Loucy (cell line): ENCODE measurements around the gene ZDHHC11.
"Not testable (repeated sequence)": the region's sequence is repeated elsewhere in the genome, so short reads cannot be mapped to it uniquely, and the experiment has no call there.

Experiments used
- H2AFZ ChIP-seq: fragments of 200-600 bp; sonication (generic); 2 replicates; pipeline ENCODE4 v1.6.0; 2016; ENCODE audit warnings: antibody characterized with exemption, mild to moderate bottlenecking, low read length, moderate library complexity
- H3F3A ChIP-seq: fragments of 200-600 bp; 2 replicates; pipeline ENCODE4 v1.6.0; 2016; ENCODE audit warnings: antibody characterized with exemption, low read depth, mild to moderate bottlenecking
- H3K27me3 ChIP-seq: fragments of 200-600 bp; sonication (generic); 2 replicates; pipeline ENCODE4 v1.6.1; 2014; ENCODE audit warnings: low read length, mild to moderate bottlenecking; ENCODE audit not compliant: insufficient read depth, poor library complexity, severe bottlenecking
- H3K36me3 ChIP-seq: fragments of 200-600 bp; sonication (generic); 2 replicates; pipeline ENCODE4 v1.6.1; 2016; ENCODE audit warnings: low read length; ENCODE audit not compliant: insufficient read depth
- H3K4me1 ChIP-seq: fragments of 200-600 bp; sonication (generic); 2 replicates; pipeline ENCODE4 v1.5.1; 2014; ENCODE audit warnings: low read length, mild to moderate bottlenecking; ENCODE audit not compliant: insufficient read depth, poor library complexity, severe bottlenecking
- H3K4me2 ChIP-seq: fragments of 200-600 bp; sonication (generic); 2 replicates; pipeline ENCODE4 v1.6.0; 2014; ENCODE audit warnings: antibody characterized with exemption, low read length, low read depth, mild to moderate bottlenecking; ENCODE audit not compliant: poor library complexity, severe bottlenecking
- H3K4me3 ChIP-seq: fragments of 200-600 bp; sonication (generic); 2 replicates; pipeline ENCODE4 v1.5.1; 2014; ENCODE audit warnings: low read length, mild to moderate bottlenecking, mixed read lengths; ENCODE audit not compliant: poor library complexity, severe bottlenecking
- H3K79me2 ChIP-seq: fragments of 200-600 bp; sonication (generic); 2 replicates; pipeline ENCODE4 v1.6.1; 2014; ENCODE audit warnings: low read length; ENCODE audit not compliant: insufficient read depth
- H3K9ac ChIP-seq: fragments of 200-600 bp; sonication (generic); 2 replicates; pipeline ENCODE4 v1.6.0; 2014; ENCODE audit warnings: mild to moderate bottlenecking, low read depth, low read length, moderate library complexity; ENCODE audit not compliant: poor library complexity, severe bottlenecking
- H3K9me2 ChIP-seq: fragments of 200-600 bp; sonication (generic); replicated peaks from 2 replicates; pipeline ENCODE4 v1.6.1; 2016; ENCODE audit warnings: low read depth, low read length, mixed read lengths
- H3K9me3 ChIP-seq: fragments of 200-600 bp; sonication (generic); 2 replicates; pipeline ENCODE4 v1.6.1; 2014; ENCODE audit warnings: mild to moderate bottlenecking, antibody characterized with exemption, low read length, low read depth; ENCODE audit not compliant: insufficient read depth
- H4K20me1 ChIP-seq: fragments of 200-600 bp; sonication (generic); 2 replicates; pipeline ENCODE4 v1.6.0; 2014; ENCODE audit warnings: antibody characterized with exemption, low read length, mild to moderate bottlenecking; ENCODE audit not compliant: insufficient read depth, poor library complexity, severe bottlenecking
- EZH2phosphoT487 ChIP-seq: fragments of 200-600 bp; IDR thresholded peaks from 2 replicates; pipeline ENCODE4 v1.6.1; 2018; ENCODE audit warnings: antibody characterized with exemption, mild to moderate bottlenecking, moderate library complexity, borderline replicate concordance
- TF ChIP-seq, protein P1 (sequence below): fragments of 200-600 bp; sonication (generic); conservative IDR thresholded peaks from 2 replicates; pipeline ENCODE4 v1.5.1; 2014; ENCODE audit warnings: mild to moderate bottlenecking, antibody characterized with exemption, low read length

ZDHHC11 gene

DNA sequence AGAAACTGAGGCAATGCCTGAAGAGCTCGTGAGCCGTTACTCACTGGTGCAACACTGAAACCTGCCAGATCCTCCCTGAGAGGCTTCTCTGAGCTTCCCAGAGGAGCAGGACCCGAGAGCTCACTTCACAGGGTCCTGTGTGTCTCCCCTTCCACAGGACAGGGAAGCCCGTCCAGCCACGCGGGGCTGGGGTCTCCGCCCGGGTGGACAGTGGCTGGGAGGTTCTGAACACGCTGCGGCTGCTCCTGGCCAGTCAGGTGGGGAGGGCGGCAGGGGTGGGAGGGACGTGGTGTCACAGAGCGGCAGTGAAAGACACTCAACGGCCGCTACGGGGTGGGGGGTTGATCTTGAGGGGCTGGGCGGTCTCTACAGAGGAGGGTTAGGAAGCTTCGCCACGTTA lies 290 bp upstream of the ZDHHC11 start:
- Histone ChIP-seq H3K4me1 (no peaks in the 10 kb centered on the region), H3K9ac (no peak overlapping the region), H3K79me2 (no peaks in the 10 kb centered on the region), H3K36me3 (no peaks in the 10 kb centered on the region), H3K9me2 (no peaks in the 10 kb centered on the region), H4K20me1 (no peaks in the 10 kb centered on the region), H3K27me3 (no peaks in the 10 kb centered on the region), H3F3A (no peaks in the 10 kb centered on the region), H3K4me3 (no peak overlapping the region), H3K9me3 (no peaks in the 10 kb centered on the region), H2AFZ (no peak overlapping the region), H3K4me2 (no peak overlapping the region)
- TF ChIP-seq, protein P1, sequence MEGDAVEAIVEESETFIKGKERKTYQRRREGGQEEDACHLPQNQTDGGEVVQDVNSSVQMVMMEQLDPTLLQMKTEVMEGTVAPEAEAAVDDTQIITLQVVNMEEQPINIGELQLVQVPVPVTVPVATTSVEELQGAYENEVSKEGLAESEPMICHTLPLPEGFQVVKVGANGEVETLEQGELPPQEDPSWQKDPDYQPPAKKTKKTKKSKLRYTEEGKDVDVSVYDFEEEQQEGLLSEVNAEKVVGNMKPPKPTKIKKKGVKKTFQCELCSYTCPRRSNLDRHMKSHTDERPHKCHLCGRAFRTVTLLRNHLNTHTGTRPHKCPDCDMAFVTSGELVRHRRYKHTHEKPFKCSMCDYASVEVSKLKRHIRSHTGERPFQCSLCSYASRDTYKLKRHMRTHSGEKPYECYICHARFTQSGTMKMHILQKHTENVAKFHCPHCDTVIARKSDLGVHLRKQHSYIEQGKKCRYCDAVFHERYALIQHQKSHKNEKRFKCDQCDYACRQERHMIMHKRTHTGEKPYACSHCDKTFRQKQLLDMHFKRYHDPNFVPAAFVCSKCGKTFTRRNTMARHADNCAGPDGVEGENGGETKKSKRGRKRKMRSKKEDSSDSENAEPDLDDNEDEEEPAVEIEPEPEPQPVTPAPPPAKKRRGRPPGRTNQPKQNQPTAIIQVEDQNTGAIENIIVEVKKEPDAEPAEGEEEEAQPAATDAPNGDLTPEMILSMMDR: no peak
- no peak for TF ChIP-seq EZH2phosphoT487

DNA sequence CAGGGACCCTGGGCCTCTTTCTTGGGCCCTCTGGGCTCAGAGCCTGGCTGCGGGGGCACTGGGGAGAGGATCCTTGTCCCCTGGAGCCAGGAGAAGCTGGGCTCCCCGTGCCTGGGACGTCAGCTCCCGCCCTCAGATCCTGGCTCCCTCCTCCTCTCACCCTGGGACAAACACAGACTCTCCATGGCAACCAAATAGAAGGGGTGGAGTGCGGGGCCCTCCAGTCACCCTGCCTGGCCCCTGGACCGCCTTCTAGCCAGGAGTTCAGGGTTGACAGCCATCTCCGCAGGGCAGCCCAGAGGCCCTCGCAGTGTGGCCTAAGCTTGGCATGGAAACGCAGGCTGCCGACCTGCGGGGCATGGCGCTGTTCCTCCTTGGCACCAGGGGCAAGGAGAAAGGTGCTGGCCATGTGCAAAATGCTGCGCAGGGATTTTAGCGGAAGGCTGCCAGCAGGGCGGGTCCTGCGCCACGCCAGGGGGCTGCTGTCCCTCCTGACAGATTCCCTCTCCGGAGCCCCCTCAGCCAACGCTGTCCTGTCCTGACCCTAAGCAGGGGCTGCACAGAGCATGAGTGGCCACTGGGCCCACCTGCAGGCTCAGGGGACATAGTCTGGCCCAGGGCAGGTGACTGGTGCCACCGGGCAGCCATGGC lies 1.0 kb downstream of the ZDHHC11 start:
- Histone ChIP-seq H3K4me1 (no peaks in the 10 kb centered on the region), H3K79me2 (no peaks in the 10 kb centered on the region), H3K9me2 (no peaks in the 10 kb centered on the region), H3K9me3 (no peaks in the 10 kb centered on the region), H3K27me3 (no peaks in the 10 kb centered on the region), H3K4me3 (no peak overlapping the region), H3K4me2 (no peak overlapping the region), H3F3A (no peaks in the 10 kb centered on the region), H3K9ac (no peak overlapping the region), H2AFZ (no peak overlapping the region), H3K36me3 (no peaks in the 10 kb centered on the region), H4K20me1 (no peaks in the 10 kb centered on the region)
- TF ChIP-seq EZH2phosphoT487: no peak
- TF ChIP-seq, protein P1: no peak

DNA sequence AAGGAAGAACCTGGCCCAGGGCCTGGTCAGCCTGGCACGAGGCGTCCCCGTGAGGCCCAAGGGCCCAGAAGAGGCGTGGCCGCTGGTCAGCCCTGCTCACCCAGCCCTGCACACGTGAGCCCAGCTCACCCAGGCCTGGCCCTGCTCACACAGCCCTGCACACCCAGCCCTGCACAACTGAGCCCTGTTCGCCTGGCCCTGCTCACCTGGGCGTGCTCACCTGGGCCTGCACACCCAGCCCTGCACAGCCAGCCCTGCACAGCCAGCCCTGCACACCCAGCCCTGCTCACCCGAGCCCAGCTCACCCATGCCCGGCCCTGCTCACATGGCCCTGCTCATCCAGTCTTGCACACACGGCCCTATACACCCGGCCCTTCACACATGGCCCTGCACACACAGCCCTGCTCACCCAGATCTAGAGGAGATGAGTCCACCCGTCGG lies 2.1 kb downstream of the ZDHHC11 start:
- Histone ChIP-seq H2AFZ (no peak overlapping the region), H3F3A (no peaks in the 10 kb centered on the region), H3K9me3 (no peaks in the 10 kb centered on the region), H3K9ac (no peak overlapping the region), H3K36me3 (no peaks in the 10 kb centered on the region), H4K20me1 (no peaks in the 10 kb centered on the region), H3K9me2 (no peaks in the 10 kb centered on the region), H3K79me2 (no peaks in the 10 kb centered on the region), H3K4me2 (no peak overlapping the region), H3K4me1 (no peaks in the 10 kb centered on the region), H3K27me3 (no peaks in the 10 kb centered on the region), H3K4me3 (no peak overlapping the region)
- no peak for TF ChIP-seq EZH2phosphoT487
- TF ChIP-seq, protein P1: no peak

DNA sequence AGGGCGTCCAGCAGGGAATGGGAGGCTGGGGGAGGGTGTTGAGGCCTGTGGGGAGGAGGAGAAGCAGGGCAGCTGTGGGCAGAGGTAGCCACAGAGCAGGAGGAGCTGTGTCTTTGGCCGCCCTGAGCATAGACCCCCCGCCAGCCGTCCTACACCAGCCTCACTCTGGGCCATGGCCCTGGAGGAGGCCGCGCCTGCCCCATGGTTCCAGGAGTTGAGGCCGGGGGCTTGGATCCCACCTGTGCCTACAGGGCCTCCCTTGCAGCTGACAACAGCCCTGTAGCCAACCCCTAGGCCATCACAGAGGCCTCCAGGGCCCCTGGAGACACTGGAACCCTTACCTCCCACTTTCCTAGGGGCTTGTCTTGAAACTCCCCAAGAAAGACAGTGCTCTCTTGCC lies 3.0 kb downstream of the ZDHHC11 start:
- H3K4me1 ChIP-seq, H3F3A ChIP-seq, H3K36me3 ChIP-seq, H3K9me2 ChIP-seq, H2AFZ ChIP-seq, H3K4me3 ChIP-seq, H3K4me2 ChIP-seq, H3K79me2 ChIP-seq, H3K9ac ChIP-seq, H3K9me3 ChIP-seq, H3K27me3 ChIP-seq, H4K20me1 ChIP-seq: not testable (repeated sequence)

DNA sequence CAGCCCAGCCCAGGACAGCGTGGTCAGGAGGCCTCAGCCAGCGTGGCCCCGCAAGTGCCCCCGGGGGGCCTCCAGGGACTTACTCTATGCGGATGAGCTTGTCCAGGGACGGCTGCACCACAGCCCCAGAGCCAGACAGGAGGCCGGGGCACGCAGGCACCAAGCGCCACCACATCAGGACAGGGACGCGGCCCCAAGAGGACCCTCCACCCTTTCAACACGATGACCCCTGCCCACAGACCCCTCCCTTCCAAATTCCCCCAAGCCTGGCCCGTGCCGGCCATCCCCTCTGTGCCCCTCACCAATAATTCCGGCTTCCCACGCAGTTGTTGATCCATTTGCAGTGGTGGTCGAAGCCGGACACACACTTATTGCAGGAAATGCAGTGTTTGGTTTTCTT lies 3.6 kb downstream of the ZDHHC11 start:
- H2AFZ ChIP-seq, H3F3A ChIP-seq, H3K27me3 ChIP-seq, H3K4me2 ChIP-seq, H3K79me2 ChIP-seq, H3K4me1 ChIP-seq, H4K20me1 ChIP-seq, H3K9me2 ChIP-seq, H3K9ac ChIP-seq, H3K4me3 ChIP-seq, H3K36me3 ChIP-seq, H3K9me3 ChIP-seq: not testable (repeated sequence)
